ENCODE results near the gene SPATA6L. TPM values are rescaled to one million over a fixed set of nuclear protein-coding genes. Genes with fewer than 3 reads are reported as not detected.

Gene SPATA6L
- total and polyA plus RNA-seq, 2 of the 13 experiments (the other 11 are each of a cell fraction or from before 2014, with no cell fraction given), result 1.1 to 1.9 TPM

- TF ChIP-seq ZBTB33 (CRISPR knock-in tag; IDR thresholded peaks at IDR 0.05) (no peak), ZNF260 (CRISPR knock-in tag; IDR thresholded peaks at IDR 0.05; ENCODE audit: borderline replicate concordance, low read depth) (no peak), ZNF691 (CRISPR knock-in tag; IDR thresholded peaks at IDR 0.05; ENCODE audit: borderline replicate concordance, low read depth) (no peak), GMEB2 (CRISPR knock-in tag; IDR thresholded peaks at IDR 0.05; ENCODE audit: low read depth) (no peak), XRCC5 (optimal IDR thresholded peaks at IDR 0.05; ENCODE audit: low read length) (no peak), CENPT (CRISPR knock-in tag; IDR thresholded peaks at IDR 0.05; ENCODE audit: low read depth) (no peak), SRSF4 (IDR thresholded peaks at IDR 0.05; ENCODE audit: low read depth, low read length, poor library complexity, severe bottlenecking) (no peak), CREBL2 (CRISPR knock-in tag; IDR thresholded peaks at IDR 0.05; ENCODE audit: borderline replicate concordance) (no peak), KLF15 (CRISPR knock-in tag; IDR thresholded peaks at IDR 0.05; ENCODE audit: borderline replicate concordance) (no peak), ZNF550 (CRISPR knock-in tag; IDR thresholded peaks at IDR 0.05; ENCODE audit: borderline replicate concordance) (no peak), MTF2 (CRISPR knock-in tag; IDR thresholded peaks at IDR 0.05; ENCODE audit: borderline replicate concordance) (no peak), ZNF761 (CRISPR knock-in tag; conservative IDR thresholded peaks at IDR 0.05) (no peak), ZNF773 (CRISPR knock-in tag; IDR thresholded peaks at IDR 0.05; ENCODE audit: borderline replicate concordance) (no peak), ZNF878 (CRISPR knock-in tag; IDR thresholded peaks at IDR 0.05) (no peak), ZNF446 (CRISPR knock-in tag; IDR thresholded peaks at IDR 0.05) (no peak), SMAD1 (CRISPR knock-in tag; IDR thresholded peaks at IDR 0.05; ENCODE audit: borderline replicate concordance, low read depth) (no peak), ZKSCAN5 (CRISPR knock-in tag; IDR thresholded peaks at IDR 0.05) (no peak), ZBTB20 (CRISPR knock-in tag; IDR thresholded peaks at IDR 0.05; ENCODE audit: borderline replicate concordance, low read depth) (no peak), ZFP36L1 (CRISPR knock-in tag; IDR thresholded peaks at IDR 0.05) (no peak), AGO2 (optimal IDR thresholded peaks at IDR 0.05; ENCODE audit: low read depth, low read length) (no peak), MATR3 (CRISPR knock-in tag; IDR thresholded peaks at IDR 0.05) (no peak), ZFY (CRISPR knock-in tag; IDR thresholded peaks at IDR 0.05) (no peak)
- TF ChIP-seq, protein P1, sequence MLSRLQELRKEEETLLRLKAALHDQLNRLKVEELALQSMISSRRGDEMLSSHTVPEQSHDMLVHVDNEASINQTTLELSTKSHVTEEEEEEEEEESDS (CRISPR knock-in tag; IDR thresholded peaks at IDR 0.05; ENCODE audit: borderline replicate concordance), result no peak
- TF ChIP-seq, protein P2, sequence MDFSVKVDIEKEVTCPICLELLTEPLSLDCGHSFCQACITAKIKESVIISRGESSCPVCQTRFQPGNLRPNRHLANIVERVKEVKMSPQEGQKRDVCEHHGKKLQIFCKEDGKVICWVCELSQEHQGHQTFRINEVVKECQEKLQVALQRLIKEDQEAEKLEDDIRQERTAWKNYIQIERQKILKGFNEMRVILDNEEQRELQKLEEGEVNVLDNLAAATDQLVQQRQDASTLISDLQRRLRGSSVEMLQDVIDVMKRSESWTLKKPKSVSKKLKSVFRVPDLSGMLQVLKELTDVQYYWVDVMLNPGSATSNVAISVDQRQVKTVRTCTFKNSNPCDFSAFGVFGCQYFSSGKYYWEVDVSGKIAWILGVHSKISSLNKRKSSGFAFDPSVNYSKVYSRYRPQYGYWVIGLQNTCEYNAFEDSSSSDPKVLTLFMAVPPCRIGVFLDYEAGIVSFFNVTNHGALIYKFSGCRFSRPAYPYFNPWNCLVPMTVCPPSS (IDR thresholded peaks at IDR 0.05), result no peak
These were observed 3.1 kb downstream of the SPATA6L start (continued) for GRCh38 chr9:4662989-4663792.

All from HepG2 (cell line).